ENCODE results near the gene BANF2.

Gene BANF2

DNA sequence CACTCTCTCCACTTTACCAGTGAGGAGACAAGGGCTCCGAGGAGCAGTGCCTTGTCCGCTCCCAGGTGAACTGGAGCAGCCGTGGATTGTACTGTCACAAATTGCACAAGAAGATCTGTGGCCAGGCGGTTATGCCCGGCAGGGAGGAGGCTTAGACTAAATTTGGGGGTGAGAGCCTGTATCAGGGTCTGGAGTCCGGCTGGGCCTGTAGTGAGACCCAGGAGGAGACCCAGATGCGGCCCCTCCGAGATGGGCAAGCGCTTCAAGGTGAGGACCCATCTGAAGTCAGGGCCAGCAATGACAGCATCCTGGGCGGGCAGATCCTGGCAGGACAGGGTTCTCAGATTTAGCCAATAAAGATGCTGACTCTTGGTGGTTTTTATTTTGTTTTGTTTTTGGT lies 27.6 kb downstream of the BANF2 start:
- H3K4me3 ChIP-seq (ENCODE audit: low read length): no peak overlapping the region
- DNase-seq (ENCODE audit: low read depth): no peak
- TF ChIP-seq, protein P1, sequence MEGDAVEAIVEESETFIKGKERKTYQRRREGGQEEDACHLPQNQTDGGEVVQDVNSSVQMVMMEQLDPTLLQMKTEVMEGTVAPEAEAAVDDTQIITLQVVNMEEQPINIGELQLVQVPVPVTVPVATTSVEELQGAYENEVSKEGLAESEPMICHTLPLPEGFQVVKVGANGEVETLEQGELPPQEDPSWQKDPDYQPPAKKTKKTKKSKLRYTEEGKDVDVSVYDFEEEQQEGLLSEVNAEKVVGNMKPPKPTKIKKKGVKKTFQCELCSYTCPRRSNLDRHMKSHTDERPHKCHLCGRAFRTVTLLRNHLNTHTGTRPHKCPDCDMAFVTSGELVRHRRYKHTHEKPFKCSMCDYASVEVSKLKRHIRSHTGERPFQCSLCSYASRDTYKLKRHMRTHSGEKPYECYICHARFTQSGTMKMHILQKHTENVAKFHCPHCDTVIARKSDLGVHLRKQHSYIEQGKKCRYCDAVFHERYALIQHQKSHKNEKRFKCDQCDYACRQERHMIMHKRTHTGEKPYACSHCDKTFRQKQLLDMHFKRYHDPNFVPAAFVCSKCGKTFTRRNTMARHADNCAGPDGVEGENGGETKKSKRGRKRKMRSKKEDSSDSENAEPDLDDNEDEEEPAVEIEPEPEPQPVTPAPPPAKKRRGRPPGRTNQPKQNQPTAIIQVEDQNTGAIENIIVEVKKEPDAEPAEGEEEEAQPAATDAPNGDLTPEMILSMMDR (conservative IDR thresholded peaks at IDR 0.05; ENCODE audit: low read depth, low read length): no peak

DNA sequence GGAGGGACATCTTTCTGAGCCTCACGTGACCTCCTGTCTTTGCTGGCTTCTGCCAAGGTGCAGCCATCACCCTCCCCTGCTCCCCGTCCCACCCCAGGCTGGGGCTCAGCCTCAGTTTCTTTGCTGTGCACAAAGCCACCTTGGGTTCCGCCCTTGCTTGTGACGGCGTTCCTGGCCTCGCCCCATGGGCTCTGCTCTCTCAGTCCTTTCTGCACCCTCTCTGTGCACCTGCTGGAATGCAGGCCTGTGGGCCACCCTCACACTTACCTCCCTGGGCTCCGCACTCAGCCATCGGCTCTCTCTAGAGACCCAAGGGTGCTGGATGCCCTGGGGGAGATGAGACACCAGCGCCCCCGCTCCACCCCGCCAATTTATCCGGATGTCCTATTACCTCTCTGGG lies 28.3 kb downstream of the BANF2 start:
- no peak for DNase-seq (ENCODE audit: low read depth)
- TF ChIP-seq, protein P1 (conservative IDR thresholded peaks at IDR 0.05; ENCODE audit: low read depth, low read length): no peak
- H3K4me3 ChIP-seq (ENCODE audit: low read length): no peak overlapping the region

DNA sequence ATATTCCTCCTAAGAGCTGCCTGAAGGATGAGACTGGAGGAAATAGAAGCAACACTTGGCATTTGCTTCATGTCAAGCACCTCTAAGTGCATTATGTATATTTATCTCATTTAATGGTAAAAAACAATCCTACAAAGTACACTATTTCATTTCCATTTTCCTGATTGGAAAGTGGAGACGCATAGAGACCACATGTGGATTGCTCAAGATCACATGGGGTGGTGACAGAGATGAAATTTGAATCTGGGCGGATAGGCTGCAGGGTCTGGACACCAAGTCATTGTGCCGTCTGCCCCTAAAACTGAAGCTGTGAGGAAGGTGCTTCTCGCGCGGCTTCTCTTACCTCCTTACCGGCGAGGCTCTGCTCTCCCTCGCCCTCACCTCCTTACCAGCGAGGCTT lies 30.3 kb downstream of the BANF2 start:
- TF ChIP-seq, protein P1 (conservative IDR thresholded peaks at IDR 0.05; ENCODE audit: low read depth, low read length): no peak
- H3K4me3 ChIP-seq (ENCODE audit: low read length): no peak overlapping the region
- no peak for DNase-seq (ENCODE audit: low read depth)

DNA sequence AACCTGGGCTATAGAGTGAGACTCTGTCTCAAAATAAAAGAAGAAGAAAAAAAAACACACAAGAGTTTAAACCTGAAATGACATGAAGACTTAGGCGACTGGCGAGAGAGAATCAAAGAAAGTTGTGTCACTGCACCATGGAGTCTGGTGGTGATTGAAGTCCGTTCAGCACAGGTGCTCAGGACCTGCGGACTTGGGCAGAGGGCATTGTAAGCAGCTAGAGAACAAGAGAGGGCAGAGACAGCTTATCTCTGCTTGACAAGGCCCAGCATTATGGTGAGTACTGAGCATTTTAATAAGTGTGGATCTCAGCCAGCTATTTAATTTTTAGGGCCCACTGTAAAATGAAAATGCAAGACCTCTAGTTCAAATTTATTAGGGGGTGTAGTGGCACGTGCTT lies 31.5 kb downstream of the BANF2 start:
- DNase-seq (ENCODE audit: low read depth): no peak
- H3K4me3 ChIP-seq (ENCODE audit: low read length): no peak overlapping the region
- TF ChIP-seq, protein P1 (conservative IDR thresholded peaks at IDR 0.05; ENCODE audit: low read depth, low read length): no peak

DNA sequence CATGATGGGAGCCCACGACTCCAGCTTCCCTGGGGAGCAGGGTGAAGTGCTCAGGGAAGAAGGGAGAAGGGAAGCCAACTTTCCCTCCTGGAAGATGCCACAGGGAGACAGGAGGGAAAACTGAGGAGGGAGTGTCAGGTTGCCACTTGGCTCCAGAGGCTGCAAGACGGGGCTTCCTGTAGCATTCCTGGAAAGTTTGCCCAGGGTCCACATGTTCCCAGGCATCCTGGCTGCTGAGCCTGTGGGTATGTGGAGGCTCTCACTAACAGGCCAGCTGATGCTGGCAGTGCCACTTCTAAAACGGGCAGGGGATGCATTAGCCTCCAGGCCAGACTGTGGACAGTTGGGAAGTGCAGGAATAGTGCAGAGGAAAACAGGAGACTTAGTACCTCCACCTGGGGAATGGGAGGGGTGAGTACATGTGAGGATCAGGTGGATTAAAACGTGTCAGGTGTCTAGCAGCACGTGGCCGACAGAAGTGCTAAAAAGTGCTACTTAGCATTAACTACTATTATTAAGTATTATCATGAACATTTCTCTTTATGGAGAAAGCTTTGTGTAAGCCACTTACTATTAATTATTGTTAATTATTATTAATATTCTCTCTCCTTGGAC lies 33.2 kb downstream of the BANF2 start:
- TF ChIP-seq, protein P1 (conservative IDR thresholded peaks at IDR 0.05; ENCODE audit: low read depth, low read length): no peak
- H3K4me3 ChIP-seq (ENCODE audit: low read length): no peak overlapping the region
- DNase-seq (ENCODE audit: low read depth): no peak

DNA sequence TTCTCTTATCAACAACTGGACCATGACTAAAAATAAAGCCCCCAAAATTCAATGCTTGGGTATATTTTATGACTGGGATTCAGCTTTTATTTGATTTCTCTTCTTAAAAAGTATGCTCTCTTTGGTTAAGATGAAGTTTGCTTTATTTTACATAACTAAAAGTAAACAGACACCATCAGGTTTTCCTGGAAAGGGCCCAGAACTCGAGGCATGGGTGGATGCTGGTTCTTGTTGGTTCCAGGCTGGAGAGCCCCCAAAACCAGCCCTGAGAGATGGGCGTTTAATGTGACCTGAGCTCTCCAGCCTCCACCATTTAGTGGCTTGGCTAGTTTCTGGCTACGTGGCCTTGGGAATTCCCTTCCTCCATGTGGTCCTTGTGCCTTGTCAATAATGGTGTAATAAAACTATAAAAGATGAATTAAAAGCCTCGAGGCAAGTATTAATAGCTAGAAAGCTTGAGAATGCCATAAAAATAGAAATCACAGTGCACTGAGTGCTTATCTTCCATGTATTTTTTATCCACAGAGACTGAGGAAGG lies 34.1 kb downstream of the BANF2 start:
- TF ChIP-seq, protein P1 (conservative IDR thresholded peaks at IDR 0.05; ENCODE audit: low read depth, low read length): no peak
- DNase-seq (ENCODE audit: low read depth): no peak
- H3K4me3 ChIP-seq (ENCODE audit: low read length): no peak overlapping the region

DNA sequence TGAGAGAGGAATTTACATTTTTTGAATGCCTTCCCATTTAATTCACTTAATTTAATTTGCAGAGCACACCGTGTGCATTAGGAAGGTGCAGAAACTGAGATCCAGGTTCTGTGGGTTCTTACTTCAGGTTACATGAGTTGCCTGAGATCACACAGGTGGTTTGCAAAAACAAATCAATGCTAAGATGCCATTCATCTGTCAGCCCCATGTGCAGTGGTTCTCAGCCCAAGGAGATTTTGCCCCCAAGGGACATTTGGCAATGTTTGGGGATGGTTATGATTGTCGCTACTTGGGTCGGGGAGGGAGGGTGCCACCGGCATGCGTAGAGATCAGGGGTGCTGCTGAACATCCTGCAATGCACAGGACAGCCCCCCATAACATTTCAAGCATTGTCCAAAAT lies 34.6 kb downstream of the BANF2 start:
- TF ChIP-seq, protein P1 (conservative IDR thresholded peaks at IDR 0.05; ENCODE audit: low read depth, low read length): no peak
- no peak overlapping the region for H3K4me3 ChIP-seq (ENCODE audit: low read length)
- no peak for DNase-seq (ENCODE audit: low read depth)
